Stimulated activated CD4-positive, alpha-beta T cell treated with anti-CD3 and anti-CD28 coated beads, Interleukin-1b, Interleukin-23, amount 100 ng/mL, for 24 hours (primary cell): Measurements from ENCODE around the gene C10orf120.
A peak's percentile ranks its signal among the peaks of the same experiment; 100 is the strongest.

Source experiments
- DNase-seq, 4 experiments: peaks; one replicate each; pipeline ENCODE4 v3.0.0-alpha.2; 2020; ENCODE audit warnings: low read depth in 4 of 4, low spot score in 1 of 4

C10orf120 gene

DNA sequence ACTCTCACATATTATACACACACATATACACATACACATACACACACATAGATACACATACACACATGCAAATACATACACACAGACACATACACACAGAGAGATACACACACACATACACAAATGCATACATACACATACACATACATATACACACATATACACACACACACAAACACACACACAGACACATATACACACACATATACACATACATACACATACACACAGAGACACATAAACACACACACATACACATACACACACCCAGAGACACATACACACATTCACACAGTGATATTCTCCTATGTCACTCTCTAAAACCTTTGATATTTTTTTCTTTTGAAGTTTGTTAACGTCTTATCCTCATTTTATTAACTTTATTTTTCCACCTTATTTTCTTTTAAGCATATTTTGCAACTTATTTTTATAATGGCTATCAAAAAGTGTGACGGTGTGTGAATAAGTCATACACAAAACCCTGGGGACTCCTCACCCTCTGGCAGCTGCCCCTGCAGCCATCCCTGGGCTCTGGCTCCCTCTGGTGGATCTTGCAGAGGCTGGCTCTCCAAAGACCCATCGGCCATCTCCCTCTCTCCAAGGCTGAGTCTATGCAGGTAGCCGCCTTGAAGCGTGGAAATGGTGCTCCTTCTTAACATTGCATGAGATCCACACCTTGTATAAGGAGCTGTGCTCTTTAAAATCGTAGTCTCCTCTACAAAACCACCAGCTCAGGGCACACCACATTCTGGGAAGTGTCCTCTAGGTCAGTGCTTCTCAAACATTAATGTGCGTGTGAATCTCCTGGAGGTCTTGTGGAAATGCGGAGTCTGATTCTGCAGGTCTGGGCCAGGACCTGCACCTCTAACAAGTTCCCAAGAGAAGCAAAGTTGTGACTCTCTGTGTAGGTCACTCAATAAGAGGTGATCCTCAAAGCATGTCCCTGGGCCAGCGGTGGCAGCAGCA, 4.1 kb upstream of the C10orf120 start:
- peak; percentile 10 to 39 (median 21) for DNase-seq

DNA sequence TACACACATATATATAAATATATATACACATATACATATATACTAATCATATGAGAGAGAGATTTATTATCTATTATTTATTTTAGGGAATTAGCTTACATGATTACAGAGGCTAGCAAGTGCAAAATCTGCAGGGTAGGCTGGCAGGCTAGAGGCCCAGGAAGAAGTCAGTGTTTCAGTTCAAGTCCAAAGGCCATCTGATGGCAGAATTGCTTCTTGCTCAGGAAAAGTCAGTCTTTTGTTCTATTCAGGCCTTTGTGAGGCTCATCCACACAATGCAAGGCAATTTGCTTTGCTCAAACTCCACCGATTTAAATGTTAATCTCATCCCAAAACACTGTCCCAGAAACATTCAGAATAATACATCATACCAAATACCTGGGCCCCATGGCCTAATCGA, 2.6 kb upstream of the C10orf120 start:
- DNase-seq = no peak

DNA sequence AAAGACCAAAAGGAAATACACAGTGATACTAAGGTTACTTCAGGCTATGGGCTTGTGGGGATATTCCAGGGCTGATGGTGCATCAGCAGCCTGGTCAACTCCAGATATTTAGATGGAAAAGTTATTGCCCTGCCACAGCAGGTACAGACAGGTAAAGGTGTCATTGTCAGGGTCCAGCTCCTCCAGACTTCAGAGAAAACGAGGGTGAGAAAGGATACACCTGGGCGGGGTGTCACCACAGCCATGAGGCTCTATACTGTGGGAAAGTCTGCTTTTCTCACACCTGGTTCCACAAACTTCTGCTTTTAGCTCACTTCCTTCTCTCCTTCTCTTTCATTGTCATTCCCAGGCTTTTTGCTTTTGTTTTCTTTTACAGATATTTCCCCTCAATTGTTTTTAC, 2.0 kb upstream of the C10orf120 start:
- DNase-seq = no peak

DNA sequence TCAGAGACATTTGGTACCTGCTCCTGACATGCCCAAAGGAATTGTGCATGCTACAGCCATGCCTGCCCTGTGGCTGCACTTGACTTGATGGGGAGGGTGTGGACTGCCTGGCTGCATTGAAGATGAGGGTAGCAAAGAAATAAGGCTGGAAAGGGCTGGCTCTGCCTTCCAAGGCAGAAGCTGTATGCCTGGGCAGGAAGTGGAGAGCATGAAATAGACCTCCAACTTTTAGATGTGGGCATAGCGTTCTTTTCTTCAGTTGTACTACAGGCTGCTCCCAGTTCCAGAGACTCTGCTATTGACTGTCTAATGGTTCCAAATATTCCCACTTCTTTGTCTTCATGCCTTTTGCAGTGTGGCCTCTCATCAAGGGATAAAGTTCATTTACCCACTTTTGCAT, 3.0 kb downstream of the C10orf120 start:
- no peak for DNase-seq

DNA sequence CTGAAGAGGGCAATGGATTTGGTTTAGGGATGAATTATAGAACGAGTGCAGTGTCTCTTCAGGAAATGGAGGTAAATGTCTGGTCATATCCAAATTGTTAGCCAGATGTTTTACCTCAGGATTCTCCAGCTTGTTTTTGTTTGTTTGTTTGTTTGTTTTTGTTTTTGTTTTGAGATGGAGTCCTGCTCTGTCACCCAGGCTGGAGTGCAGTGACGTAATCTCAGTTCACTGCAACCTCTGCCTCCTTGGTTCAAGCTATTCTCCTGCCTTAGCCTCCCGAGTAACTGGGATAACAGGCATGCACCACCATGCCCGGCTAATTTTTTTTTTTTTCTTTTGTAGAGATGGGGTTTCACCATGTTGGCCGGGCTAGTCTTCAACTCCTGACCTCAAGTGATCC, 6.9 kb downstream of the C10orf120 start:
- DNase-seq = no peak

DNA sequence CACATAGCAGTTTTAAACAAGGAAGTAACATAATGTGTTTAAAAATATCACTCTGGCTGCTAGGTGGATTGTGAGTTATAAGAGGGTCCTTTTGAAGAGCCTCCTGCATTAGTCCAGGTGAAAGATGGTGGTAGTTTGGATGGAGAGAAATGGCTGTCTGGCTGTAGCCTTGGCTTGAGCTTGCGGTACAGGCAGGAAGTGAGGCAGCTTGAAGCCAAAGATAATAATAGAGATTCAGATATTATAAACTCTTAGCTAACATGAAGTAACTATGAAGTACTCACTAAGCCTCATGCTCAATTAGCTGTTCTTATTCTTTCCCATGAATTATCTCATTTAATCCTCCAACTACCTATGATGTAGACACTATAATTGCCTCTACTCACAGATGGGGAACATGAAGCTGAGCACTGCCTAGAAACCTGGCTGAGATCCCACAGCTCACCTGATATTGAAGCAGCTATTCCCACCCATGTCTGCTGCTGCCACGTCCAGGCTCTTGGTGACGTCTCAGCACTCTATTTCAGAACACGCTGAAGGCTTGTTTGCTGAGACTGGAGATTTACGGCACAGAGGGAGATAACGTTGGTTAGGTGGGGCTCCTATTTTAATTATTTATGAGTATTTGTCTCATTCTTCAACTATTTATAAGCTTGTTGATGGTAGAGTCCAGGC, 10.4 kb downstream of the C10orf120 start:
- DNase-seq = no peak

DNA sequence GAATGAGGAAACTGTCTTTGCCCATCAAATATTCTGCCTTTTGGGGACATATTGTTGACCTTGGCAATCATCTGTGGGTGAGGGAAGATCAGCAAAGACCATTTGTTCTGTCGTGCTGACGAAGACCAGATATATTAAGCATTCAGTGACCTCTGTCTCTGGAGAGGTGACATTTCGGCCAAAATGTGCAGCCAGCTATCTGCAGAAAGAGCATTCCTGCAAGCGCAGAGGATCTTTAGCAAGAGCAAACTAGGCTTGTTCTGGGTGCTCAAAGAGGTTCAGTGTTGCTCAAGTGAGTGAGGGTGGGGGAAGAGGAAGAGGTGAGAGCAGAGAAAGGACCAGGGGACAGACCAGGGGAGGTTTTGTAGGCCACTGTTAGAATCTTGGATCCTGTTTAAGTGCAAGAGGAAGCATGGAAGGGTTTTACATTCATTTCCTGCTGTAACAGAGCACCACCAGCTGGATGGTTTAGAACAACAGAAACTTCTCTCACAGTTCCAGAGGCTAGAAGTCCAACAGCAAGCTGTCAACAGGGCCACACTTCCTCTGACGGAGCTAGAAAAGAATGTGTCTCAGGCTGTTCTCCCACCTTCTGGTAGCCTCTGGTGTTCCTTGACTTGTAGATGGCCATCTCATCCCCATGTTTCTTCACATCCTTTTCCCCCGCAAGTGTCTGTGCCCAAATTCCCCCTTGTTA, 11.2 kb downstream of the C10orf120 start:
- DNase-seq = no peak

DNA sequence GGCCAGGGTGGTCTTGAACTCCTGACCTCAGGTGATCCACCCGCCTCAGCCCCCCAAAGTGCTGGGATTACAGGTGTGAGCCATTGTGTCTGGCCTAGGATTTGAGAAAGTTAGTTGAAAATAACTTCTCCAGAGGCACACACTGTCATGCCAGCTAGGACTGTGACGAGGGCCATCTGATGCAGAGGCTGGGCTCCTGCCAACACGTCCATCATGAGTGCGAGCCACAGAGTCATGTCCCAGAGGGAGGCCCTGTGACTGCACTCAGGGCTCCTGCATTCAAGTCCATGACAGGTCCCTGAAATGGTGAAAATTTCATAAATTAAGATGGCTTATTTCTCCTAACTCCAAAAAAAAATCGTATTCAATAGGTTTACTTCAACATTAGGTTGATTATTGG, 17.1 kb downstream of the C10orf120 start:
- no peak for DNase-seq

DNA sequence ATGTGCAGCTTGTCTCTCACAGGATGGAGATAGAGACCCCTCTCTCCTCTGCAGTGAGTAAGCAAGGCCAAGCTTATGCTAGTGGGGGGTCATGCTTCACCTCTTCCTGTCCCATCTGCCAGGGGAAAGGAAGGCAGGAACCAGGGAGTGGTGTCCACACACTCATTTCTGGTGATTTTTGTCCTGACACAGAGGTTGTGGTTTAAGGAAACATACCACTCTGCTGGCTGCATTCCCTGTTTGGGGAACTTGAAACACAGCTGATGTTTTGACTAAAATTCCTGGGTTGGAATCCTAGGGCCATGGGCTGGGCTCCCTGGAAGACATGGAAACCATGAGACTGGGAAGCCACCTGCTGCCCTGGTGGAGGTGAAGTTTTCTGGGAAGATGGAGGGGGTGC, 21.4 kb downstream of the C10orf120 start:
- DNase-seq = no peak

DNA sequence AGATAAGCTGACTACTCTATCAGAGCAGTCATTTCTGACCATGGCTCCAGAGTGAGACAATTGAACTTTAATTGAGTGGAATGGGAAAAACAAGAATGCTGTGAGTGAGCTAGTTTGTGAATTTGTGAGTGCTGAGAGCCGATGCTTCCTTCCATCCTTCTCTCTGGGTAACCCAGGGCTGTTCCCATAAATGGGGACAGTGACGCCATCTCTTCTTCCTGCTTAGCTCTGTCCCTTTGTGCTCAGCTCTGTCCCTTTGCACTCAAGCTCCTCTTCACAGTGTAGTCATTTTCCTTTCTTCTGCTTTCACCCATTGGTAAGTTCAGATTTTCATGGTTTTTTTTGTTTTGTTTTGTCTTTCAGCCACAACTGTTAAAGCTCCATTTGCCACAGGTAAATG, 24.4 kb downstream of the C10orf120 start:
- DNase-seq = no peak

DNA sequence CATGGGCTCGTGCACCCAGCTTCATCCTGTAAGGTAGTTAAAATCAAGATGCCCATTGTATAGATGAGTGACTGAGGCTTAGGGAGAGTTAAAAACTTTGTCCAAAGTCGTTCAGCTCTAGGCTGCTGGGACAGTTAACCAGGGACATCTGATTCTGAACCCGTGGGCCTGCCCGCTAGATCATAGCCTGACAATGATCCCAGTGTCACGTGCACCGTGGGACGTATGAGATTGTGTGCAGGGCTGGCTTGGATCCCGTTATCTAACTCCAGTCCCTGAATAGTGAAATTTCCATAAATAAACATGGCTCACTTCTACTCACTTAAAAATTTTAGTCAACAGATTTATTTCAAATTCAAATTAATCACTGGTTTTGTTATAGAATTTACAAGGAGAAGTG, 24.9 kb downstream of the C10orf120 start:
- DNase-seq = no peak

DNA sequence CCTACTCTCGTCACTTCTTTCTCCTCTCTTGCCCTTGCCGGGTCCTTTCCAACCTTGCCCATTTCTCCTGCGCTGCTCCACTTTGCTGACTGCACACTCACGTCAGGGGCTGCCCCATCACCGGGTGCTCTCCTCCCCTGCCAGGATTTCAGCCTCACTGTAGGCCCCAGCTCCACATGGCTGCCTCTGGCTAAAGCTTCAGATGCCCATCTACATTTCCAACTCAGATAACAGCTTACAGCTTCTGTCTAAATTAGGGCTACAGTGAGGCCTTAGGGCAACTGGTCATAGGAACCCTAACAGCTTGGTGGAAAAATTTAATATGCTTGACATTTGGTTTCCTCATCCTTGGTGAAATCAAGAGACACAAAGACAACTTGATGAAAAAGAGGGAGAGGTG, 25.9 kb downstream of the C10orf120 start:
- DNase-seq = no peak

DNA sequence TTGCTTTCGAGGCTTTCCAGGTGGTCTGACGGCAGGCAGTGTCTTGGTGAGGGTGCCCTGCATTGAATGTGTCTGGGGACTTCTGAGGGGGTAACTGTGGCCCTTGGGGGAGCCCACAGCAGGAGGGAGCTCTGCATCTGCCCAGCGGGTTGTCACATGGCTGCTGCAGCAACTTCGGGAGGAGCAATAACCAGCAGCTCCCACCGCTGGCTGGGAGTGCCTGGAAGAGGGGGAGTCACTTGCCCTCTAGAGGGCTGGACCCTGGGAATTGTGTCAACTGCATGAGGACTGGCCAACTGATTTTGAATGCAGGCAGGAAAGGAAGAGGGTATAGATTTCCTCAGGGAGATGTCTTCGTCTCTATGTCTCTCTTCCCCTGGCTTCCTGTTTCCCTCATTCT, 26.4 kb downstream of the C10orf120 start:
- DNase-seq = no peak

DNA sequence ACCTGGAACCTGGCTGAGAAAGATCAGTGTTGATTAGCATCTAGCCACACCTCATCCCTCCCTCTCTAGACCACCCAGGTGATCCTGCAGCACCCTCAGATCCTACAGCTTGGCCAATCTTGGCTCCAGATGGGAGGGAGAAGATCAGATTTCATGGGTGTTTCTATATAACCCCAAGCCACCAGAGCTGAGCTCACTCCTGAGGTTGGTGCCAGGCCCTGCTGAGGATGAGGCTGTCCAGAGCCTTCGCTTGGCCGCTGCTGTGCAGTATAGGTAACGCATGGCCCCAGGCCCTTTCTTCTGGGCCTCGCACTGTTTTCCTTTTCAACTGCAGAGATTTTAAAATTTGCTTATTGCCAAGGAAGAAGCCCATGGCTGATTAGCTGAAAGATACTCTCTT, 27.0 kb downstream of the C10orf120 start:
- no peak for DNase-seq

DNA sequence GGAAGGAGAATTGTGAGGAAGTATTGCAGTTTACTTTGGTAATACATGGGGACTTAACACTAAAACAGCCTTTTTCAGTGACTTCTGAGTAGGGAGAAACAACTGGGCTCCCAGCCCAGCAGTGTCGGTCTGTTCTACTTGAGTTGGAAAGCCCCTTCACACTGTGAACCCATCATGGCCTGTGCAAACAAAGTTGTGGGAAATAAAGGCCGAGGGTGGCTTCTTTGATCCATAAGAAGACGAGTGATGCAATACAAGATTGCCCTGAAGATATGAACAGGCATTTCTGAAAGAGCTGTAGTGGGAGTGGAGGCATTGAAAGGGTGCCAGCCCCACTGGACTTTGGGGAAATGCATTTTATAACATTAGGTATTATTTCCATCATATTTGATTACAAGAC, 28.3 kb downstream of the C10orf120 start:
- no peak for DNase-seq

DNA sequence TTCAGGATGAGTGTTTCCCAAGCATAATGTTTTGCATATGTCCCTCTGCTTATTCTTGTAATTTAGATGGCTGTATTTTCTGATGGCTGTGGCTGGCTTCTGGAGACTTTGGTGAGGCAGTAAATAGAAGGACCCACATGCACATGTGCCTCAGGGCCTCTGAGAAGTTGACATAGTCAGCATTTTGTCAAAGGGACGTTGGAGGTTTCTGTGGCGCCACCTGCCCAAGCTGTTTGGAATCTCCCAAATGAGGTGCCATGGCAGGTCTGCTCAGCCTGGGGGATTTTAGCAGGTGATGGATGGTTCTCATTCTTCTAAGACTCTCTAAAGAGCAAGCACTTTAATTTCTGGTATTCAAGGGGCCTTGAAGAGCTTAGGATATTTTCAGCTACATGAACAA, 29.8 kb downstream of the C10orf120 start:
- DNase-seq = no peak

DNA sequence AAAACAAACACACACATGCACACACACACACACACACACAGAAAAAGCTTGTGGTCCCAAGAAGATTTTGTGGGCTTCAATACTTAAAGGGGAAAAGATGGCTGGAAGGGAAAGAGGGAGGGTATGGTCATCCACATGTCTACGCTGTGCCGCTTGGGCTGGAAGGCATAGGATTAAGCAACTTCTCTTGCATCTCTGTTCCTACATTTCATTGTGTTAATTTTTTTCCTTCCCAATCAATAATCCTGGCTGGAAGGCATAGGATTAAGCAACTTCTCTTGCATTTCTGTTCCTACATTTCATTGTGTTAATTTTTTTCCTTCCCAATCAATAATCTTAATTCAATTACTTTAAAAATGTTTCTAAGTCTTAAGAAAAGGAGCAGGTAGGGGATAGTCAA, 30.6 kb downstream of the C10orf120 start:
- DNase-seq = no peak

DNA sequence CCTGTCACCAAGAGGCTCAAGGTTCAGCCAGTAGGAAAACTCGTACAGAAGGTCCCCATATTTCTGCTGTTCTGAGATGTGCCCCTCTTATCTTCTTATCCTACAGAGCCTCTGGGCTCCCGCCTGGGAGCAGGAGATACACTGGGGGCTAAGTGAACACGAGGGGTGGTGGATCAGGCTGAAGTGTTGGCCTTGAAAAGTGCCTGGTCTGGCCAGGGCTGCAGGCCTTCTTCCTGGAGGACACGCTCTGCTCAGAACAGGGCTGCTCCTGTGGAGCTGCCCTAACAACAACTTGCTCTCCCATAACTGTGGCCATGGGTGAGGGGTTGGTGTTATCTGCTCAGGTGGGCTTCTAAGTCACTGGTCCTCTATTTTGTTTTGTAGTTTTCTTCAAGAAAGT, 33.7 kb downstream of the C10orf120 start:
- DNase-seq = no peak

DNA sequence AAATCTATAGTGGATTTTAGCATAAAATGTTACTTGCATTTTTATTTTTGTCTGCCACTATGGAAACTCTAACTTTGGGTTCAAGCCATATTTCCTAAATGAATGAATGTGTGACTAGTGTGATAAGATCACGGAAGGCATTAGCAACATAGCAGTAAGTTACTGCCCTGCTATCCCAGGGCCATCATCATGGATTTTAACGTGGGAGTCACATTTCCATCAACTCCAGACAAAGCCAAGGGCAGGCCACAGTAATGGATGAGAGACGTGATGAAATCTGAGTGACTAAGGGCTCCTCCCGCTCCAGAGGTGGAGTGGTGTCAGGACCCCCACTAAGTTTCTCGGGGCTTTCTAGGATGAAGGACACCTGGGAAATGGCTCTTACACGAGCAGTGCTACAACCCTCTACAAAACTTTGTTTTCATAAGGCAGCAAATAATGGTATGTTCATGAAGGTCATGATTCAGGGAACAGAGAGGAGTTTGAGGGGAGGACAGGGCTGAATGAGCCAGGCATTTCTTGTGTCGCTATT, 34.3 kb downstream of the C10orf120 start:
- no peak for DNase-seq

DNA sequence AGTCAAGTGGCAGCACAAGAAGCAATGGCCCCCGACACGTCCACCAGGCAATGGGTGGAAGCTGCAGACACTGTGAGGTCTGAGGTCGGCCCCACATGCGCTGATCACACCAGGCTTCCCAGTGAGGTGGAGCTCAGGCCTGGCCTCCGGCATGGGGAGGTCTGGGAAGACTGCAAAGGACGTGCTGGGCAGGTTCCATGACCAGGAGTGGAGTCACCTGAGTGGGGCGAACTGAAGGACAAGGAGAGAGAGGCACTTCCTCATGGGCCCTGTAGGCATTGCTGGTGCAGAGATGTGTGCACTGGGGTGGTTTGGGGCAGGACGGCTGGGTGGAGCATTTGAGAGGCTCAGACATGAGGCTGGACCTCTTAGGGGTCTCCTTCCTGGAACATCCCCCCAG, 35.1 kb downstream of the C10orf120 start:
- DNase-seq = no peak

DNA sequence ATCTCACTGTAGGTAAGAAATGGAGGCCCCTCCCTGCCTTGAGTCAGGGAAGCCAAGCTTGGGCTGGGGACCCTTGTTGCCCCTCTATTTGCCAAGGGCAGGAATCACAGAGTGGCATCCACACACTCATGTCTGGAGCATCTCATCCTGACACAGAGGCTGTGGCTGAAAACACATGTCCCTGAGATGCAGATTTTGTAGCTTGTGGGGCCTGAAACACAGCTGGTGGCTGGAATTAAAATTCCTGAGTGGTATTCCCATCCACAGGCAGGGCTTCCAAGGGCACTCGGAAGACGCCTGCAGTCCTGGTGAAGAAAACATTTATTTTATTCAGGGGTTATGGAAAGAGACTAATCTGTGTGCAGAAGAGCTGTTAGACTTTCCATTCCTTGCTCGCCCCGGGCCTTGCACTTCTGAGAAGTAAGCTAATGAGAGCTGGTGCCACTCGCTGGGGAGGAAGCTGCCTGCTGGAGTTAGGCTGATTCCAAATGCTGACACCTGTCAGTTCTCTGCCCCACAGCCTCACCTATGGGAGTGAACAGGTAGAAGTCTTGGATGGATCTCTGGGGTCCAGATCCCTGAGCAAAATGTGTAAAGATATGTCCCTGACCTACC, 36.0 kb downstream of the C10orf120 start:
- DNase-seq = no peak
